ENCODE data around the gene SORCS2.

SORCS2 gene

GRCh38 chr4:7399440-7400234, 207.3 kb downstream of the SORCS2 start:
- Mint-ChIP-seq H3K4me3 (no peak overlapping the region), H3K36me3 (ENCODE audit: low read depth) (no peaks in the 10 kb centered on the region), H3K27me3 (ENCODE audit: low read depth) (peaks cover 11% of the 10 kb centered on the region), H3K9me3 (no peaks in the 10 kb centered on the region), H3K27ac (no peak overlapping the region), H3K4me1 (ENCODE audit: low read depth) (no peaks in the 10 kb centered on the region)
- no peak for DNase-seq (ENCODE audit: low spot score)

- H3K4me3 Mint-ChIP-seq = no peak overlapping the region
- no peaks in the 10 kb centered on the region for H3K9me3 Mint-ChIP-seq
- no peak for DNase-seq (ENCODE audit: low spot score)
- no peaks in the 10 kb centered on the region for H3K36me3 Mint-ChIP-seq (ENCODE audit: low read depth)
- no peak overlapping the region for H3K27ac Mint-ChIP-seq
- no peaks in the 10 kb centered on the region for H3K4me1 Mint-ChIP-seq (ENCODE audit: low read depth)
- peaks cover 11% of the 10 kb centered on the region for H3K27me3 Mint-ChIP-seq (ENCODE audit: low read depth)
Measured at GRCh38 chr4:7400671-7401298, 208.4 kb downstream of the SORCS2 start.

- Mint-ChIP-seq H3K4me1 (ENCODE audit: low read depth) (no peaks in the 10 kb centered on the region), H3K9me3 (peaks cover 9% of the 10 kb centered on the region), H3K36me3 (ENCODE audit: low read depth) (no peaks in the 10 kb centered on the region), H3K27ac (no peak overlapping the region), H3K27me3 (ENCODE audit: low read depth) (peaks cover 8% of the 10 kb centered on the region), H3K4me3 (no peak overlapping the region)
- DNase-seq (ENCODE audit: low spot score) = no peak
Measured at GRCh38 chr4:7402526-7402925, 210.2 kb downstream of the SORCS2 start.

- no peak for DNase-seq (ENCODE audit: low spot score)
- no peak overlapping the region for H3K27ac Mint-ChIP-seq
Measured at GRCh38 chr4:7403001-7403400, 210.7 kb downstream of the SORCS2 start.

GRCh38 chr4:7408166-7408565, 215.8 kb downstream of the SORCS2 start:
- DNase-seq (ENCODE audit: low spot score) = no peak
- Mint-ChIP-seq H3K4me3 (no peak overlapping the region), H3K27me3 (ENCODE audit: low read depth) (no peaks in the 10 kb centered on the region), H3K27ac (no peak overlapping the region), H3K36me3 (ENCODE audit: low read depth) (no peaks in the 10 kb centered on the region), H3K9me3 (peaks cover 20% of the 10 kb centered on the region), H3K4me1 (ENCODE audit: low read depth) (no peaks in the 10 kb centered on the region)

More at GRCh38 chr4:7403001-7403400, 210.7 kb downstream of the SORCS2 start:
- Mint-ChIP-seq H3K36me3 (ENCODE audit: low read depth) (no peaks in the 10 kb centered on the region), H3K4me1 (ENCODE audit: low read depth) (no peaks in the 10 kb centered on the region), H3K9me3 (peaks cover 10% of the 10 kb centered on the region), H3K27me3 (ENCODE audit: low read depth) (peaks cover 4% of the 10 kb centered on the region), H3K4me3 (no peak overlapping the region)

- H3K4me3 Mint-ChIP-seq = no peak overlapping the region
- H3K9me3 Mint-ChIP-seq = peaks cover 20% of the 10 kb centered on the region
- DNase-seq (ENCODE audit: low spot score) = no peak
- H3K27ac Mint-ChIP-seq = no peak overlapping the region
- H3K27me3 Mint-ChIP-seq (ENCODE audit: low read depth) = no peaks in the 10 kb centered on the region
- H3K36me3 Mint-ChIP-seq (ENCODE audit: low read depth) = no peaks in the 10 kb centered on the region
- H3K4me1 Mint-ChIP-seq (ENCODE audit: low read depth) = no peaks in the 10 kb centered on the region
Measured at GRCh38 chr4:7410446-7410845, 218.1 kb downstream of the SORCS2 start.

GRCh38 chr4:7411491-7411890, 219.2 kb downstream of the SORCS2 start:
- Mint-ChIP-seq H3K4me3 (no peak overlapping the region), H3K27ac (no peak overlapping the region), H3K9me3 (peaks cover 22% of the 10 kb centered on the region), H3K36me3 (ENCODE audit: low read depth) (no peaks in the 10 kb centered on the region), H3K27me3 (ENCODE audit: low read depth) (no peaks in the 10 kb centered on the region), H3K4me1 (ENCODE audit: low read depth) (no peaks in the 10 kb centered on the region)
- DNase-seq (ENCODE audit: low spot score) = no peak

- peaks cover 23% of the 10 kb centered on the region for H3K9me3 Mint-ChIP-seq
- no peak for DNase-seq (ENCODE audit: low spot score)
- H3K4me1 Mint-ChIP-seq (ENCODE audit: low read depth) = no peaks in the 10 kb centered on the region
- H3K36me3 Mint-ChIP-seq (ENCODE audit: low read depth) = no peaks in the 10 kb centered on the region
- H3K27me3 Mint-ChIP-seq (ENCODE audit: low read depth) = no peaks in the 10 kb centered on the region
- H3K4me3 Mint-ChIP-seq = no peak overlapping the region
- no peak overlapping the region for H3K27ac Mint-ChIP-seq
Measured at GRCh38 chr4:7411896-7412553, 219.7 kb downstream of the SORCS2 start.

- no peak for DNase-seq (ENCODE audit: low spot score)
- H3K4me1 Mint-ChIP-seq (ENCODE audit: low read depth) = no peaks in the 10 kb centered on the region
- H3K9me3 Mint-ChIP-seq = peaks cover 19% of the 10 kb centered on the region
- H3K4me3 Mint-ChIP-seq = no peak overlapping the region
- no peak overlapping the region for H3K27ac Mint-ChIP-seq
- no peaks in the 10 kb centered on the region for H3K27me3 Mint-ChIP-seq (ENCODE audit: low read depth)
- H3K36me3 Mint-ChIP-seq (ENCODE audit: low read depth) = no peaks in the 10 kb centered on the region
Measured at GRCh38 chr4:7412554-7412912, 220.2 kb downstream of the SORCS2 start.

GRCh38 chr4:7414046-7414445, 221.7 kb downstream of the SORCS2 start:
- H3K27ac Mint-ChIP-seq = no peak overlapping the region

GRCh38 chr4:7414736-7415510, 222.6 kb downstream of the SORCS2 start:
- H3K27me3 Mint-ChIP-seq (ENCODE audit: low read depth) = no peaks in the 10 kb centered on the region
- no peak for DNase-seq (ENCODE audit: low spot score)
- H3K27ac Mint-ChIP-seq = no peak overlapping the region
- H3K4me1 Mint-ChIP-seq (ENCODE audit: low read depth) = no peaks in the 10 kb centered on the region
- peaks cover 20% of the 10 kb centered on the region for H3K9me3 Mint-ChIP-seq
- H3K4me3 Mint-ChIP-seq = no peak overlapping the region
- no peaks in the 10 kb centered on the region for H3K36me3 Mint-ChIP-seq (ENCODE audit: low read depth)

More at GRCh38 chr4:7414046-7414445, 221.7 kb downstream of the SORCS2 start:
- no peaks in the 10 kb centered on the region for H3K36me3 Mint-ChIP-seq (ENCODE audit: low read depth)
- no peaks in the 10 kb centered on the region for H3K4me1 Mint-ChIP-seq (ENCODE audit: low read depth)
- no peaks in the 10 kb centered on the region for H3K27me3 Mint-ChIP-seq (ENCODE audit: low read depth)
- H3K4me3 Mint-ChIP-seq = no peak overlapping the region
- H3K9me3 Mint-ChIP-seq = peaks cover 21% of the 10 kb centered on the region
- no peak for DNase-seq (ENCODE audit: low spot score)

GRCh38 chr4:7415927-7416686, 223.8 kb downstream of the SORCS2 start:
- Mint-ChIP-seq H3K27ac (no peak overlapping the region), H3K9me3 (peaks cover 20% of the 10 kb centered on the region), H3K4me1 (ENCODE audit: low read depth) (no peaks in the 10 kb centered on the region), H3K27me3 (ENCODE audit: low read depth) (no peaks in the 10 kb centered on the region), H3K4me3 (no peak overlapping the region), H3K36me3 (ENCODE audit: low read depth) (no peaks in the 10 kb centered on the region)
- no peak for DNase-seq (ENCODE audit: low spot score)

- no peaks in the 10 kb centered on the region for H3K36me3 Mint-ChIP-seq (ENCODE audit: low read depth)
- peaks cover 20% of the 10 kb centered on the region for H3K9me3 Mint-ChIP-seq
- no peaks in the 10 kb centered on the region for H3K27me3 Mint-ChIP-seq (ENCODE audit: low read depth)
- H3K4me3 Mint-ChIP-seq = no peak overlapping the region
- DNase-seq (ENCODE audit: low spot score) = no peak
- H3K27ac Mint-ChIP-seq = no peak overlapping the region
- H3K4me1 Mint-ChIP-seq (ENCODE audit: low read depth) = no peaks in the 10 kb centered on the region
Measured at GRCh38 chr4:7416745-7417432, 224.6 kb downstream of the SORCS2 start.
